ENCODE measurements around the gene C3orf20. TPM values are rescaled to one million over a fixed set of nuclear protein-coding genes. Genes with fewer than 3 reads are reported as not detected.

C3orf20 gene
- total and polyA plus RNA-seq, 2 of the 4 experiments (the other 2 are of a cell fraction), result not detected

GRCh38 chr3:14805961-14806537 lies 131.1 kb downstream of the C3orf20 start:
- Histone ChIP-seq H2AK5ac (ENCODE audit: low read depth, low read length) (no peak overlapping the region), H3K9me1 (ENCODE audit: insufficient read depth, low read length) (no peaks in the 10 kb centered on the region), H3K9me3 (ENCODE audit: control insufficient read depth, insufficient read depth, low read length) (no peaks in the 10 kb centered on the region), H2BK20ac (ENCODE audit: low read depth, low read length) (no peak overlapping the region), H4K20me1 (ENCODE audit: insufficient read depth, low read length) (no peaks in the 10 kb centered on the region), H2BK15ac (ENCODE audit: low read depth, low read length) (no peak overlapping the region), H3K14ac (replicated peaks; ENCODE audit: low read depth, low read length) (no peak overlapping the region), H3K27ac (ENCODE audit: insufficient read depth, low read length) (no peak overlapping the region), H3K4me1 (ENCODE audit: control insufficient read depth, insufficient read depth, low read length) (no peaks in the 10 kb centered on the region), H3K18ac (ENCODE audit: low read depth, low read length) (no peak overlapping the region), H4K5ac (ENCODE audit: low read depth, low read length) (no peak overlapping the region), H3K56ac (ENCODE audit: extremely low read depth, insufficient read depth, low read length) (no peak overlapping the region), H3K4me2 (ENCODE audit: low read depth, low read length) (no peak overlapping the region), H3K23ac (ENCODE audit: low read depth, low read length) (no peak overlapping the region), H3K79me1 (ENCODE audit: low read depth in 1 of 2, low read length in 2 of 2) (no peaks in the 10 kb centered on the region), H2BK120ac (ENCODE audit: low read depth, low read length) (no peak overlapping the region), H2BK5ac (ENCODE audit: low read depth, low read length, poor library complexity, severe bottlenecking) (no peak overlapping the region), H3K4ac (ENCODE audit: low read depth, low read length) (no peak overlapping the region), H3K27me3 (ENCODE audit: control insufficient read depth, insufficient read depth, low read length) (peaks cover 39% of the 10 kb centered on the region), H4K8ac (ENCODE audit: low read depth in 2 of 2, low read length in 2 of 2) (no peak overlapping the region), H3K9ac (ENCODE audit: low read depth, low read length) (no peak overlapping the region), H3K36me3 (ENCODE audit: control insufficient read depth, insufficient read depth, low read length) (no peaks in the 10 kb centered on the region), H4K91ac (ENCODE audit: insufficient read depth, low read depth, low read length) (no peak overlapping the region), H2AK9ac (replicated peaks; ENCODE audit: low read depth, low read length, poor library complexity) (no peak overlapping the region), H3K4me3 (ENCODE audit: insufficient read depth, low read depth, low read length) (no peak overlapping the region), H2AFZ (replicated peaks; ENCODE audit: low read length, poor library complexity) (no peak overlapping the region)
- no TSS peak for BruUV-seq (replicated peaks)
- no CpG with 5 or more reads among the region's 4 CpGs for WGBS, 2 experiments (ENCODE audit: extremely low coverage in 2 of 2, insufficient read length in 1 of 2)
- dilution Hi-C loops (cut with HindIII; ENCODE audit: low sequenced_read_pairs, unreplicated experiment), result no loop called here
- TF ChIP-seq RAD21 (IDR thresholded peaks at IDR 0.05; ENCODE audit: low read length) (no peak), SMC3 (IDR thresholded peaks at IDR 0.05; ENCODE audit: low read depth, low read length) (no peak), ELK1 (IDR thresholded peaks at IDR 0.05; ENCODE audit: borderline replicate concordance, low read depth, low read length) (no peak), CHD1 (IDR thresholded peaks at IDR 0.05; ENCODE audit: low read depth, low read length) (no peak), MAZ (IDR thresholded peaks at IDR 0.05; ENCODE audit: borderline replicate concordance, low read depth, low read length) (no peak), MXI1 (IDR thresholded peaks at IDR 0.05; ENCODE audit: borderline replicate concordance, low read depth, low read length) (no peak), CTCF (conservative IDR thresholded peaks at IDR 0.05; ENCODE audit: low read depth, low read length) (no peak), CEBPB (IDR thresholded peaks at IDR 0.05; ENCODE audit: low read depth, low read length) (no peak), FOS (IDR thresholded peaks at IDR 0.05; ENCODE audit: low read depth, low read length) (no peak), POLR2A (IDR thresholded peaks at IDR 0.05; ENCODE audit: low read depth, low read length) (no peak), USF2 (IDR thresholded peaks at IDR 0.05; ENCODE audit: low read depth, low read length) (no peak), BHLHE40 (IDR thresholded peaks at IDR 0.05; ENCODE audit: low read depth, low read length) (no peak), NFE2L2 (IDR thresholded peaks at IDR 0.05; ENCODE audit: low read depth, low read length) (no peak), RCOR1 (IDR thresholded peaks at IDR 0.05; ENCODE audit: insufficient replicate concordance, low read length) (no peak), MAFK (IDR thresholded peaks at IDR 0.05; ENCODE audit: low read depth, low read length) (no peak), RFX5 (IDR thresholded peaks at IDR 0.05; ENCODE audit: low read depth, low read length) (no peak)
- CTCF ChIA-PET, result no interaction called here
- ATAC-seq (ENCODE audit: low read depth) (no peak), DNase-seq (no peak)
- intact Hi-C loops (cut with micrococcal nuclease), result no loop called here
- POLR2A ChIA-PET (ENCODE audit: unreplicated experiment), result no interaction called here
- in situ Hi-C loops (cut with MboI; ENCODE audit: low sequenced_read_pairs), result no loop called here
